Mesendoderm (in vitro differentiated cells): ENCODE results near the gene IKZF2.

Source experiments
- DNase-seq: peaks from one replicate; pipeline ENCODE4 v3.0.0; 2013
- H2AK5ac ChIP-seq: 2 replicates; pipeline ENCODE4 v1.6.1; 2013; ENCODE audit warnings: low read length, inconsistent platforms
- H2BK120ac ChIP-seq: 2 replicates; pipeline ENCODE4 v1.6.1; 2013; ENCODE audit warnings: low read depth, mild to moderate bottlenecking, low read length, moderate library complexity, mixed read lengths
- H2BK15ac ChIP-seq: replicated peaks from 2 replicates; pipeline ENCODE4 v1.6.1; 2013; ENCODE audit warnings: low read depth, mild to moderate bottlenecking, moderate library complexity
- H2BK5ac ChIP-seq: 2 replicates; pipeline ENCODE4 v1.6.1; 2013; ENCODE audit warnings: low read length, inconsistent platforms
- H3K18ac ChIP-seq: 2 replicates; pipeline ENCODE4 v1.6.1; 2013; ENCODE audit warnings: mild to moderate bottlenecking, low read length, mixed read lengths
- H3K23ac ChIP-seq: one replicate; pipeline ENCODE4 v1.6.1; 2013; ENCODE audit warnings: low read length
- H3K27ac ChIP-seq: 2 replicates; pipeline ENCODE4 v1.5.1; 2013; ENCODE audit warnings: low read depth, mild to moderate bottlenecking, inconsistent platforms, low read length, moderate library complexity
- H3K27me3 ChIP-seq: 2 replicates; pipeline ENCODE4 v1.6.1; 2013; ENCODE audit warnings: low read length, control low read depth, mild to moderate bottlenecking, inconsistent platforms; ENCODE audit not compliant: insufficient read depth, poor library complexity
- H3K36me3 ChIP-seq: 2 replicates; pipeline ENCODE4 v1.6.1; 2013; ENCODE audit warnings: low read length, inconsistent platforms; ENCODE audit not compliant: control insufficient read depth, insufficient read depth
- H3K4ac ChIP-seq: one replicate; pipeline ENCODE4 v1.6.1; 2013; ENCODE audit warnings: low read depth, mild to moderate bottlenecking, low read length, moderate library complexity
- H3K4me1 ChIP-seq: 2 replicates; pipeline ENCODE4 v1.6.1; 2013; ENCODE audit warnings: low read depth, low read length, inconsistent platforms; ENCODE audit not compliant: control insufficient read depth
- H3K4me2 ChIP-seq: 2 replicates; pipeline ENCODE4 v1.6.1; 2013; ENCODE audit warnings: low read length
- H3K4me3 ChIP-seq: 2 replicates; pipeline ENCODE4 v1.5.1; 2013; ENCODE audit warnings: mild to moderate bottlenecking, low read length
- H3K56ac ChIP-seq: one replicate; pipeline ENCODE4 v1.6.1; 2013; ENCODE audit warnings: low read length
- H3K79me1 ChIP-seq: 2 replicates; pipeline ENCODE4 v1.6.1; 2013; ENCODE audit warnings: low read length, inconsistent platforms
- H3K79me2 ChIP-seq: 2 replicates; pipeline ENCODE4 v1.6.1; 2013; ENCODE audit warnings: mild to moderate bottlenecking, low read length; ENCODE audit not compliant: control insufficient read depth, insufficient read depth
- H3K9ac ChIP-seq: 2 replicates; pipeline ENCODE4 v1.6.1; 2013; ENCODE audit warnings: low read length, inconsistent platforms
- H4K5ac ChIP-seq: one replicate; pipeline ENCODE4 v1.6.1; 2013; ENCODE audit warnings: low read length
- H4K8ac ChIP-seq: one replicate; pipeline ENCODE4 v1.6.1; 2013; ENCODE audit warnings: low read depth, mild to moderate bottlenecking, control low read depth, low read length, moderate library complexity
- WGBS: extraction: QIAGEN DNeasy Blood & Tissue Kit; methylation state at CpG from one replicate; pipeline ENCODE4 v1.1.7; 2013; ENCODE audit warnings: low lambda C conversion rate, missing lambda C conversion rate; ENCODE audit not compliant: insufficient coverage; ENCODE audit errors: extremely low coverage; 5-methylcytosine and 5-hydroxymethylcytosine counted together

IKZF2 gene

DNA sequence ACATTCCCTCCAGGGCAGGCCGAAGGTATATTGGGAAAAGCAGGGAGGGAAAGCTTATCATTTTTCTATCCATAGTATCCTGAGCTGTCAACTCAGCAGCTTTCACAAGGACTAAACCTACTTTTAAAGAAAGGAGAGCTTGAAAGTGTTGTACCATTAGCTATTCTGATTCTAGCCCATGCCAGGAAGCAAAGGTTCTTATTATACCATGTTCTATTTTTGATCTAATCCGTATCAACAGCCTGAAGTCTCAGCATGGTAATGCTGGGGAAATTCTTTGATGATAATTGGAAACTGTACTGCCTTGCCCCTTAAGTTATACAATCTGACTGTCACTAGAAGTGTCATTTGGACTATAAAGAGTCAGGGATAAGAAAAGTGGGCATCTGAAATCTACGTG lies 193.3 kb downstream of the IKZF2 start:
- H2BK15ac ChIP-seq: peak overlapping the region; percentile 74
- peak overlapping the region; percentile 23 for H2BK5ac ChIP-seq
- no peak for DNase-seq
- no peak overlapping the region for H3K9ac ChIP-seq
- H3K27me3 ChIP-seq: no peaks in the 10 kb centered on the region
- no peak overlapping the region for H4K5ac ChIP-seq
- no peak overlapping the region for H2BK120ac ChIP-seq
- H3K56ac ChIP-seq: no peak overlapping the region
- no CpG with 5 or more reads among the region's 3 CpGs for WGBS
- H3K4me3 ChIP-seq: no peak overlapping the region
- H3K23ac ChIP-seq: no peak overlapping the region
- no peak overlapping the region for H3K4ac ChIP-seq
- H3K36me3 ChIP-seq: no peaks in the 10 kb centered on the region
- no peak overlapping the region for H3K4me2 ChIP-seq
- no peak overlapping the region for H3K27ac ChIP-seq
- no peak overlapping the region for H2AK5ac ChIP-seq
- H3K79me1 ChIP-seq: no peaks in the 10 kb centered on the region
- peak overlapping the region; percentile 13 for H4K8ac ChIP-seq
- peaks cover 14% of the 10 kb centered on the region for H3K4me1 ChIP-seq
- no peaks in the 10 kb centered on the region for H3K79me2 ChIP-seq
- H3K18ac ChIP-seq: no peak overlapping the region

DNA sequence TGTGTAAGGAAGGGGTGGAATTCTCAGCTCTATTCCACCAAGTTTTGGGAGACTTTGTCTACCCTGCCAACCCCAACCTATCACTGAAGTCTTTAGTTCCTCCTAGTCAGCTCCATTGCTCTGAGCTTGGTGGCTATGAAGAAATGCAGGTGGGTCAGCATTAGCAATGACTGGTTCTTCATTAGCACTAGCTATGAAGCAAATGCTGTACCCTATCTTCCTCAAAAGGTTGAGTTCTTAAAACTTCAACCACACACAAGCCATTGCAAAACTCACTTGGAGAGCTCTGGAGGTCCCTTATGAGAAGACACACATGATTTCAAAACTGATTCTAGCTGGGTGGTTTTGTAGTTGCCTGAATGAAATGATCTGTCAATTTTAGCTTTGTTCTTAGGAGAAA lies 193.8 kb downstream of the IKZF2 start:
- Histone ChIP-seq H4K8ac (no peak overlapping the region), H3K4me1 (peaks cover 14% of the 10 kb centered on the region), H3K79me2 (no peaks in the 10 kb centered on the region), H3K36me3 (no peaks in the 10 kb centered on the region), H2BK15ac (no peak overlapping the region), H3K4me2 (no peak overlapping the region), H3K27me3 (no peaks in the 10 kb centered on the region), H2AK5ac (no peak overlapping the region), H3K27ac (no peak overlapping the region), H3K79me1 (no peaks in the 10 kb centered on the region), H3K56ac (no peak overlapping the region), H3K4me3 (no peak overlapping the region), H3K23ac (no peak overlapping the region), H3K18ac (no peak overlapping the region), H2BK120ac (peak overlapping the region; percentile 3), H2BK5ac (no peak overlapping the region), H4K5ac (no peak overlapping the region), H3K4ac (no peak overlapping the region), H3K9ac (no peak overlapping the region)
- no peak for DNase-seq

DNA sequence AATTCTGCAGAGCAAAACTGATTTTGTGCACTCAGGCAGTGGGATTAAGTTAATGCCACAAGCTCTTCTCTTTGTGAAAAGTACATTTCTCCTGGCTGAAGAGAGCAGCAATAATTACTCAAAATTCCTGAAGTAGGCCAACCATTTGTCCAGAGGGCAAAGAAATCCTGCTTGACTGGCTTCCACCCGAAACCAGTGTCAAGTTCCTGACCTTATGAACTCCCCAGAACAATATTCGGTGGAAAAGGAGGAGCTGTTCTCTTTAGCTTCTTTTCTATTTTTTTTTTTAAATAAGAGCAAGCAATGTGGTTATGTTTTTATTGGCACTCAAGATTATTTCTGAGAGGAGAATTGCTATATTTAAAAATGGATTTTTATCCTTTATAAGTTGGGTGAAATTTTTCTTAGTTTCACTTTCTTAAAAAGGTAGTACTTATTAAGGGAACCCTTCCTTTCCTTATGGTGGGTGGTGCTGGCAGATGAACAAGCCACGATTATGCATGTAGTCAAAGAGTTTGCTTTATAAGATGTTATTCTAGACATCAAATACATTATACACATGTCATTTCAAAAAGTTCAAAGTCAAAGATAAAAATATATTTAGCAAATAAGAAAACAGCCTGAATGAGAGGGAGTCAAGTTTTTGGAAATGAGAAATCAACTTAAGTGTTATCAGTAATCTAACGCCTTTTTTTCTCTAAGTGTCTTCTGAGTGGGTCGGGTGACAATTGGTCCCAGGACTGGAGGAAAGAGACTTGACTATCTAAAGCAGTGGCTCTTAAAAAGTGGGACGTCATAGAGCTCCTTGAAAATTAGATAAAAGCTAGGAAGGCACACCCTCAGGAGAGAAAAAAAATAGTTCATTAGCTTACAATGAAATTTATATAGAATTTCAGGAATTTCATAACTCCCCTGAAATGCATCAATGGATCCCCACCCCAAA lies 194.5 kb downstream of the IKZF2 start:
- Histone ChIP-seq H2BK120ac (peak overlapping the region; percentile 3), H3K27ac (no peak overlapping the region), H3K79me1 (no peaks in the 10 kb centered on the region), H3K18ac (no peak overlapping the region), H3K4me3 (no peak overlapping the region), H3K36me3 (no peaks in the 10 kb centered on the region), H3K4me1 (peaks cover 14% of the 10 kb centered on the region), H4K8ac (no peak overlapping the region), H3K56ac (no peak overlapping the region), H2AK5ac (no peak overlapping the region), H2BK15ac (no peak overlapping the region), H3K4ac (no peak overlapping the region), H3K23ac (no peak overlapping the region), H4K5ac (no peak overlapping the region), H3K79me2 (no peaks in the 10 kb centered on the region), H3K4me2 (no peak overlapping the region), H3K27me3 (no peaks in the 10 kb centered on the region), H3K9ac (no peak overlapping the region), H2BK5ac (no peak overlapping the region)
- no peak for DNase-seq
- no CpG with 5 or more reads among the region's 6 CpGs for WGBS

DNA sequence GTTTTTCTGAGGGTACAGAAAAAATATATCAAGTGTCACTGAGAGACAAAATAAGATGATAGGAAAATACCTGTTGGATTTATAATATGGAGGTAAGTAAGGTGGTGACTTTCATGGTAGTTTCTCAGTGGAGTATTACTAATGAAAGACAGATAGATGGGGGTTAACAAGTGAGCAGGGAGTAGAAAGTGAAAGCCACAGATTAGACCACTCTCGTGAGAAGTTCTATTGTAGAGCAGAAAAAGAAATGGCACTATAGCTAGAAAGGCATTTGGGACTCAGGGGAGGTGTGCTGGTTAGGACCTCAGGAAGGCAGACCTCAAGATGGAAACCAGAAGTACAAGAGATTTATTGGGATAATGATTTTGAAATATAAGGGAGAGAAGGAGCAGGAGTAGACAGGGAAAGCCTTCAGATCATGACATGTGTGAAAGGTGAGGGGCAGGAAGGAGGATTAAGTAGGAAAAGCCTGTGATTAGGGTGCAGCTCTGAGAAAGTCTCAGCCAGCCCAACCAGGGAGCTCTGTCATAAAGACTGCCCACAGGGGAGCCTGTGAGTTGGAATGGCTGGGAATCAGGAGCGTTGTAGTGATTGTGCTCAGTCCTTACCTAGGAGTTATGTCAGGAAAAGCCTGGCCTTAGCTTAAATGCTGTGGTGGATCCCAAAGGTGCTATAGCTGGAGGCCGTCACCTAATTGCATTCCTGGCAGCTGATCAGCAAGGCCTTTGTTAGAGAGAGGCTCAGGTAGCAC lies 198.1 kb downstream of the IKZF2 start:
- no peak for DNase-seq
- H3K79me1 ChIP-seq: no peaks in the 10 kb centered on the region
- H3K56ac ChIP-seq: no peak overlapping the region
- no peak overlapping the region for H3K27ac ChIP-seq
- H3K27me3 ChIP-seq: no peaks in the 10 kb centered on the region
- no CpG with 5 or more reads among the region's 3 CpGs for WGBS
- no peaks in the 10 kb centered on the region for H3K36me3 ChIP-seq
- H2BK120ac ChIP-seq: no peak overlapping the region
- H4K8ac ChIP-seq: no peak overlapping the region
- no peak overlapping the region for H4K5ac ChIP-seq
- H3K79me2 ChIP-seq: no peaks in the 10 kb centered on the region
- H3K18ac ChIP-seq: no peak overlapping the region
- no peak overlapping the region for H3K4ac ChIP-seq
- no peak overlapping the region for H3K4me3 ChIP-seq
- no peak overlapping the region for H2BK15ac ChIP-seq
- peaks cover 5% of the 10 kb centered on the region for H3K4me1 ChIP-seq
- H3K9ac ChIP-seq: no peak overlapping the region
- no peak overlapping the region for H2BK5ac ChIP-seq
- no peak overlapping the region for H2AK5ac ChIP-seq
- H3K23ac ChIP-seq: no peak overlapping the region
- H3K4me2 ChIP-seq: no peak overlapping the region

DNA sequence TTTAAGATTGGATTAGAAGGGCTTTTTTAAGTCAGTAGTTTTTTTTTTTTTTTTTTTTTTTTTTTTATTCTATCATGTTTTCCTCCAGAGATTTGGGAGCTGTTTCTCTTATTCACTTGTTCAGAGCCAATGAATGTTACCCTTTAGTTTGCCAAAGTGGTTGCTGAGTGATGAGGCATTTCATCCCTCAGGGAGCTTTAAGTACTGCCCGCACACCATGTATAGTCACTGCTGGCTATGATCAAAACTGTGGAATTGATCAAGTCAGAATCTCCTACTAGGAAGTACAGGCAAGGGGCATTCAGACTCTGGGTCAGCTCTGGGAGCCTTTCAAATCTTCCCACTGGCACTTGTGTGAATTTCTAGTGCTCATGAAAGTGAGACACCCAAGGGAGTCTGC lies 201.6 kb downstream of the IKZF2 start:
- no peak overlapping the region for H2BK120ac ChIP-seq
- WGBS: no CpG with 5 or more reads among the region's 1 CpG
- no peaks in the 10 kb centered on the region for H3K79me2 ChIP-seq
- DNase-seq: no peak
- H2BK5ac ChIP-seq: no peak overlapping the region
- H3K56ac ChIP-seq: no peak overlapping the region
- H3K4ac ChIP-seq: no peak overlapping the region
- no peaks in the 10 kb centered on the region for H3K36me3 ChIP-seq
- H3K79me1 ChIP-seq: no peaks in the 10 kb centered on the region
- no peak overlapping the region for H3K23ac ChIP-seq
- no peak overlapping the region for H2BK15ac ChIP-seq
- H2AK5ac ChIP-seq: no peak overlapping the region
- no peak overlapping the region for H3K18ac ChIP-seq
- H4K5ac ChIP-seq: no peak overlapping the region
- H3K4me2 ChIP-seq: no peak overlapping the region
- H3K27me3 ChIP-seq: no peaks in the 10 kb centered on the region
- peaks cover 2% of the 10 kb centered on the region for H3K4me1 ChIP-seq
- no peak overlapping the region for H3K27ac ChIP-seq
- H3K4me3 ChIP-seq: no peak overlapping the region
- no peak overlapping the region for H3K9ac ChIP-seq
- no peak overlapping the region for H4K8ac ChIP-seq
